Osteoblast (primary cell): ENCODE measurements around the gene TPRKB. TPM values are rescaled to one million over a fixed set of nuclear protein-coding genes. Genes with fewer than 3 reads are reported as not detected.
"Not testable (repeated sequence)": the region's sequence is repeated elsewhere in the genome, so short reads cannot be mapped to it uniquely, and the experiment has no call there.

Source experiments
- DNase-seq: peaks from one replicate; pipeline ENCODE4 v3.0.0; 2011; ENCODE audit warnings: low spot score, mixed read lengths; ENCODE audit not compliant: insufficient read length; ENCODE audit errors: missing footprints
- H2AFZ ChIP-seq: 2 replicates; pipeline ENCODE4 v1.6.0; 2011; ENCODE audit warnings: mild to moderate bottlenecking, low read length
- H3K27ac ChIP-seq: 2 replicates; pipeline ENCODE4 v1.5.1; 2011; ENCODE audit warnings: mild to moderate bottlenecking, low read depth, low read length, moderate library complexity
- H3K27me3 ChIP-seq: 2 replicates; pipeline ENCODE4 v1.6.0; 2012; ENCODE audit warnings: mild to moderate bottlenecking, control low read depth, inconsistent platforms, low read length, moderate library complexity; ENCODE audit not compliant: insufficient read depth
- H3K36me3 ChIP-seq: 2 replicates; pipeline ENCODE4 v1.5.1; 2011; ENCODE audit warnings: mild to moderate bottlenecking, low read length, control low read depth, moderate library complexity; ENCODE audit not compliant: insufficient read depth
- H3K4me1 ChIP-seq: 2 replicates; pipeline ENCODE4 v1.5.1; 2011; ENCODE audit warnings: mild to moderate bottlenecking, low read length, control low read depth, moderate library complexity; ENCODE audit not compliant: insufficient read depth
- H3K4me2 ChIP-seq: 2 replicates; pipeline ENCODE4 v1.6.0; 2011; ENCODE audit warnings: mild to moderate bottlenecking, low read length; ENCODE audit not compliant: insufficient read depth
- H3K4me3 ChIP-seq: fragments of 200-600 bp; sonication (generic); 3 replicates; pipeline ENCODE4 v1.5.1; 2012; ENCODE audit warnings: mild to moderate bottlenecking, low read length, inconsistent platforms; ENCODE audit not compliant: insufficient read depth
- H3K79me2 ChIP-seq: 2 replicates; pipeline ENCODE4 v1.6.0; 2012; ENCODE audit warnings: mild to moderate bottlenecking, low read length, control low read depth, inconsistent platforms; ENCODE audit not compliant: insufficient read depth
- H3K9me3 ChIP-seq: 2 replicates; pipeline ENCODE4 v1.5.1; 2011; ENCODE audit warnings: low read depth, low read length, control low read depth
- H4K20me1 ChIP-seq: 2 replicates; pipeline ENCODE4 v1.6.0; 2012; ENCODE audit warnings: mild to moderate bottlenecking, low read length, control low read depth; ENCODE audit not compliant: insufficient read depth
- CTCF ChIP-seq: IDR thresholded peaks from 2 replicates; pipeline ENCODE4 v1.5.1; 2011; ENCODE audit warnings: mild to moderate bottlenecking, low read depth, low read length, moderate library complexity; ENCODE audit errors: extremely low read depth
- total RNA-seq: library from RNA; depleted of rRNA; stranded (reverse); fragments of >200 nt; gene quantifications from 2 replicates; pipeline ENCODE4 v1.2.3, GENCODE V29; 2012

Gene TPRKB
- total RNA-seq, 1 donor = 16.6 TPM

GRCh38 chr2:73703675-73704074 is 33.5 kb downstream of the TPRKB start:
- Histone ChIP-seq H3K9me3 (no peaks in the 10 kb centered on the region), H2AFZ (no peak overlapping the region), H4K20me1 (no peaks in the 10 kb centered on the region), H3K4me1 (no peaks in the 10 kb centered on the region), H3K4me2 (no peak overlapping the region), H3K36me3 (no peaks in the 10 kb centered on the region), H3K4me3 (no peak overlapping the region), H3K27ac (no peak overlapping the region), H3K79me2 (no peaks in the 10 kb centered on the region), H3K27me3 (peaks cover 12% of the 10 kb centered on the region)
- no peak for DNase-seq
- no peak for TF ChIP-seq CTCF

- H3K4me2 ChIP-seq, H4K20me1 ChIP-seq, H2AFZ ChIP-seq, DNase-seq, H3K4me3 ChIP-seq, H3K27ac ChIP-seq, H3K36me3 ChIP-seq, H3K79me2 ChIP-seq, H3K4me1 ChIP-seq, H3K9me3 ChIP-seq: not testable (repeated sequence)
- H3K27me3 ChIP-seq = peaks cover 12% of the 10 kb centered on the region
Observed at GRCh38 chr2:73702852-73703493, 34.2 kb downstream of the TPRKB start.

GRCh38 chr2:73701968-73702665 is 35.0 kb downstream of the TPRKB start:
- no peak overlapping the region for H3K4me2 ChIP-seq
- no peak overlapping the region for H2AFZ ChIP-seq
- no peak overlapping the region for H3K27ac ChIP-seq
- H3K27me3 ChIP-seq = peaks cover 12% of the 10 kb centered on the region
- no peaks in the 10 kb centered on the region for H3K9me3 ChIP-seq
- H3K4me3 ChIP-seq = no peak overlapping the region
- no peaks in the 10 kb centered on the region for H4K20me1 ChIP-seq
- no peaks in the 10 kb centered on the region for H3K36me3 ChIP-seq
- no peaks in the 10 kb centered on the region for H3K79me2 ChIP-seq
- H3K4me1 ChIP-seq = no peaks in the 10 kb centered on the region
- TF ChIP-seq CTCF = no peak
- no peak for DNase-seq

GRCh38 chr2:73701448-73701765 is 35.7 kb downstream of the TPRKB start:
- H3K36me3 ChIP-seq, H3K4me3 ChIP-seq, H3K27ac ChIP-seq, H3K9me3 ChIP-seq, H3K79me2 ChIP-seq, DNase-seq, H4K20me1 ChIP-seq, H3K4me1 ChIP-seq, H3K4me2 ChIP-seq, H2AFZ ChIP-seq: not testable (repeated sequence)
- peaks cover 12% of the 10 kb centered on the region for H3K27me3 ChIP-seq
